OCI-LY1 (cell line): ENCODE measurements around the gene NPSR1.
"Not testable (repeated sequence)": the region's sequence is repeated elsewhere in the genome, so short reads cannot be mapped to it uniquely, and the experiment has no call there.

Experiments
- H2AFZ ChIP-seq: fragments of 200-600 bp; sonication (generic), shearing (Covaris generic); 2 replicates; pipeline ENCODE4 v1.6.0; 2014; ENCODE audit warnings: antibody characterized with exemption, mild to moderate bottlenecking, low read length
- H3F3A ChIP-seq: fragments of 200-600 bp; sonication (generic), shearing (Covaris generic); 2 replicates; pipeline ENCODE4 v1.6.0; 2014; ENCODE audit warnings: mild to moderate bottlenecking, antibody characterized with exemption, low read length, moderate library complexity; ENCODE audit not compliant: insufficient read depth
- H3K27ac ChIP-seq: fragments of 200-600 bp; sonication (generic); 2 replicates; pipeline ENCODE4 v1.5.1; 2014; ENCODE audit warnings: low read length, mixed run types, mild to moderate bottlenecking, low read depth; ENCODE audit not compliant: poor library complexity, severe bottlenecking
- H3K27me3 ChIP-seq: fragments of 200-600 bp; sonication (generic); 2 replicates; pipeline ENCODE4 v1.6.0; 2014; ENCODE audit warnings: antibody characterized with exemption, mild to moderate bottlenecking, low read length, moderate library complexity; ENCODE audit not compliant: insufficient read depth
- H3K36me3 ChIP-seq: fragments of 200-600 bp; sonication (generic); 2 replicates; pipeline ENCODE4 v1.6.1; 2014; ENCODE audit warnings: mild to moderate bottlenecking, antibody characterized with exemption, low read length, moderate library complexity, mixed read lengths; ENCODE audit not compliant: insufficient read depth
- H3K4me1 ChIP-seq: fragments of 200-600 bp; sonication (generic); 2 replicates; pipeline ENCODE4 v1.5.1; 2014; ENCODE audit warnings: mild to moderate bottlenecking, low read length, moderate library complexity; ENCODE audit not compliant: insufficient read depth, severe bottlenecking
- H3K4me2 ChIP-seq: fragments of 200-600 bp; sonication (generic), shearing (Covaris generic); 2 replicates; pipeline ENCODE4 v1.6.1; 2014; ENCODE audit warnings: low read length
- H3K4me3 ChIP-seq: fragments of 200-600 bp; sonication (generic); 2 replicates; pipeline ENCODE4 v1.5.1; 2014; ENCODE audit warnings: low read length, low read depth, mild to moderate bottlenecking, mixed read lengths; ENCODE audit not compliant: poor library complexity, severe bottlenecking
- H3K79me2 ChIP-seq: fragments of 200-600 bp; shearing (Covaris generic); 2 replicates; pipeline ENCODE4 v1.6.1; 2016; ENCODE audit warnings: mixed run types, low read length, mixed read lengths; ENCODE audit not compliant: insufficient read depth
- H3K9ac ChIP-seq: fragments of 200-600 bp; sonication (generic), shearing (Covaris generic); 2 replicates; pipeline ENCODE4 v1.6.1; 2014; ENCODE audit warnings: mild to moderate bottlenecking, low read length, mixed read lengths
- H3K9me2 ChIP-seq: fragments of 200-600 bp; sonication (generic), shearing (Covaris generic); 2 replicates; pipeline ENCODE4 v1.6.1; 2014; ENCODE audit warnings: low read depth, mild to moderate bottlenecking, low read length, mixed read lengths
- H3K9me3 ChIP-seq: fragments of 200-600 bp; shearing (Covaris generic); 2 replicates; pipeline ENCODE4 v1.6.1; 2014; ENCODE audit warnings: low read length, mixed read lengths
- H4K20me1 ChIP-seq: fragments of 200-600 bp; sonication (generic), shearing (Covaris generic); 2 replicates; pipeline ENCODE4 v1.6.0; 2016; ENCODE audit warnings: mild to moderate bottlenecking, low read length; ENCODE audit not compliant: insufficient read depth
- EZH2 ChIP-seq: fragments of 200-600 bp; sonication (generic), shearing (Covaris generic); IDR thresholded peaks from 2 replicates; pipeline ENCODE4 v1.8.0; 2017; ENCODE audit warnings: borderline replicate concordance, mixed run types, mild to moderate bottlenecking, antibody characterized with exemption, low read length, moderate library complexity, mixed read lengths
- TF ChIP-seq, protein P1 (sequence below): fragments of 200-600 bp; sonication (generic), shearing (Covaris generic); IDR thresholded peaks from 2 replicates; pipeline ENCODE4 v1.5.1; 2017; ENCODE audit warnings: mild to moderate bottlenecking, antibody characterized with exemption, low read length, moderate library complexity, mixed read lengths

NPSR1 gene

GRCh38 chr7:34867341-34867740 lies 209.3 kb downstream of the NPSR1 start:
- not testable (repeated sequence) for H3K9me3 ChIP-seq, H3K4me3 ChIP-seq, H3K4me1 ChIP-seq, H2AFZ ChIP-seq, H3K27me3 ChIP-seq, H3K27ac ChIP-seq, H3K9ac ChIP-seq, H3F3A ChIP-seq, H4K20me1 ChIP-seq, H3K4me2 ChIP-seq, H3K79me2 ChIP-seq, H3K36me3 ChIP-seq, H3K9me2 ChIP-seq

DNA sequence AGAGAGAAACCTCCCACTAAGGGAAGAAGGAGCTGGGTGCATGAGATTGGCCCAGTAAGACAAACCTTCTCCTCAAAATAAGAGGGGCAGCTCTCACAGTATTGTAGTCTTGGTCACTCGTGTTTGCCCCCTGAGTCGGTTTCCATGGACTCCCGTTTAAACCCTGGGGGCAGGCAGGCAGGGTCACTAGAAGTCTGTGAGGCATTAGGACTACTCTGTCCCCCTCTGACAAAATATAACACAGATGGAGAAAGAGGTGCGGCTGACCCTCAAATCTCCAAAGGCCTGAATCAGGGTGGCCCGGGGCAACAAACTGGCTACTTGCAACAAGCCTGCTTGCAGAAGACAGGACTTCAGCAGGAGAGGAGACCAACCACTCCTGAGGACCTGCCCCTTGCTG lies 210.6 kb downstream of the NPSR1 start:
- H3K9ac ChIP-seq, H3K9me3 ChIP-seq, H3K4me1 ChIP-seq, H3K4me2 ChIP-seq, H3F3A ChIP-seq, H3K79me2 ChIP-seq, H2AFZ ChIP-seq, H4K20me1 ChIP-seq, H3K4me3 ChIP-seq, H3K27ac ChIP-seq, H3K9me2 ChIP-seq, H3K27me3 ChIP-seq, H3K36me3 ChIP-seq: not testable (repeated sequence)

DNA sequence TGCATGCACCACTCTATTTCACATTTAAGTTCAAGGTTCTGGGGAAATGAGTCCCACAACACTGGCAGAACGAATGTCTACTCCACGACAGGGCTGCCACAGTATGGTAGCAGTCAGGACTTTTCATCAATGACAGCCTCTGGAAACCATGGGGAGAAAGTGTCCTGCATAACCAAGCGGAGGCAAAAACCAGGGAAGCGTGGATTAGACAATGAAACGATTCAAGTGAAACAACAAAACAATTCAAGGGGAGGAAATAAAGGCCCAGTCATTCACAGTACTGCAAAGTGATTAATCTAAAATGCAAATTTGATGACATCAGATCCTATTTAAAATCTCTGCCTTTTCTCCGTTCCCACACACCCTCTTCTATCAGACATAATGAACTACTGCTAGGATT lies 211.0 kb downstream of the NPSR1 start:
- Histone ChIP-seq H4K20me1 (no peaks in the 10 kb centered on the region), H3K9ac (no peak overlapping the region), H3F3A (no peaks in the 10 kb centered on the region), H2AFZ (no peak overlapping the region), H3K27me3 (no peaks in the 10 kb centered on the region), H3K9me2 (no peaks in the 10 kb centered on the region), H3K4me2 (no peak overlapping the region), H3K4me3 (no peak overlapping the region), H3K79me2 (no peaks in the 10 kb centered on the region), H3K27ac (no peak overlapping the region), H3K4me1 (no peaks in the 10 kb centered on the region), H3K9me3 (no peaks in the 10 kb centered on the region), H3K36me3 (no peaks in the 10 kb centered on the region)
- TF ChIP-seq, protein P1, sequence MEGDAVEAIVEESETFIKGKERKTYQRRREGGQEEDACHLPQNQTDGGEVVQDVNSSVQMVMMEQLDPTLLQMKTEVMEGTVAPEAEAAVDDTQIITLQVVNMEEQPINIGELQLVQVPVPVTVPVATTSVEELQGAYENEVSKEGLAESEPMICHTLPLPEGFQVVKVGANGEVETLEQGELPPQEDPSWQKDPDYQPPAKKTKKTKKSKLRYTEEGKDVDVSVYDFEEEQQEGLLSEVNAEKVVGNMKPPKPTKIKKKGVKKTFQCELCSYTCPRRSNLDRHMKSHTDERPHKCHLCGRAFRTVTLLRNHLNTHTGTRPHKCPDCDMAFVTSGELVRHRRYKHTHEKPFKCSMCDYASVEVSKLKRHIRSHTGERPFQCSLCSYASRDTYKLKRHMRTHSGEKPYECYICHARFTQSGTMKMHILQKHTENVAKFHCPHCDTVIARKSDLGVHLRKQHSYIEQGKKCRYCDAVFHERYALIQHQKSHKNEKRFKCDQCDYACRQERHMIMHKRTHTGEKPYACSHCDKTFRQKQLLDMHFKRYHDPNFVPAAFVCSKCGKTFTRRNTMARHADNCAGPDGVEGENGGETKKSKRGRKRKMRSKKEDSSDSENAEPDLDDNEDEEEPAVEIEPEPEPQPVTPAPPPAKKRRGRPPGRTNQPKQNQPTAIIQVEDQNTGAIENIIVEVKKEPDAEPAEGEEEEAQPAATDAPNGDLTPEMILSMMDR: no peak
- TF ChIP-seq EZH2: no peak

DNA sequence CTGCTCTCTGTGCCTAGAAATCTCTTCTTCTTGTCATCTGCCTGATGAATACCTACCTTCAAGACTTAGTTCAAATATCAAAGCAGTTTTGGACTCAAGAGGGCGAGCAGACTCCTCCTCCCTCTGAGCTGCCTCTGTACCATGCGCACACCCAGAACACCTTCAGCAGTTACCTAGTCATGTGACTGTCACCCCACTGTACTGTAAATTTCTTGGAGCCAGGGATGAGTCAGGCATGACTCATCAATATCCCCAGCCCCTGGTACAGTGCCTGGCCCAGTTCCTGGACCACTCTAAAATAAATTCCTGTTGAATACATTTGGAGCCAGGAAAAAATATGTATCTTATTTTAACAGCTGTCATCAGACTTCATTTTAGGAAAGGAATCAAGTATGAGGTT lies 212.0 kb downstream of the NPSR1 start:
- not testable (repeated sequence) for H3K9me2 ChIP-seq, H2AFZ ChIP-seq, H3F3A ChIP-seq, H3K79me2 ChIP-seq, H3K9me3 ChIP-seq, H3K36me3 ChIP-seq, H3K9ac ChIP-seq, H3K4me2 ChIP-seq, H4K20me1 ChIP-seq, H3K27me3 ChIP-seq, H3K4me1 ChIP-seq, H3K4me3 ChIP-seq, H3K27ac ChIP-seq

GRCh38 chr7:34874329-34874728 lies 216.3 kb downstream of the NPSR1 start:
- H3K4me1 ChIP-seq, H3K27ac ChIP-seq, H3F3A ChIP-seq, H3K9me3 ChIP-seq, H3K36me3 ChIP-seq, H3K79me2 ChIP-seq, H3K9me2 ChIP-seq, H3K9ac ChIP-seq, H4K20me1 ChIP-seq, H3K4me3 ChIP-seq, H3K27me3 ChIP-seq, H3K4me2 ChIP-seq, H2AFZ ChIP-seq: not testable (repeated sequence)
